Stimulated activated CD8-positive, alpha-beta memory T cell treated with anti-CD3 and anti-CD28 coated beads, Interleukin-4, amount 100 ng/mL, for 4 hours (primary cell): Measurements from ENCODE around the gene GSK3B.
"Not testable (repeated sequence)": the region's sequence is repeated elsewhere in the genome, so short reads cannot be mapped to it uniquely, and the experiment has no call there.

ENCODE experiments used
- DNase-seq, 2 donors: peaks; one replicate each; pipeline ENCODE4 v3.0.0-alpha.2; 2020; ENCODE audit warnings: low read depth in 2 of 2, low spot score in 1 of 2

GSK3B gene

DNA sequence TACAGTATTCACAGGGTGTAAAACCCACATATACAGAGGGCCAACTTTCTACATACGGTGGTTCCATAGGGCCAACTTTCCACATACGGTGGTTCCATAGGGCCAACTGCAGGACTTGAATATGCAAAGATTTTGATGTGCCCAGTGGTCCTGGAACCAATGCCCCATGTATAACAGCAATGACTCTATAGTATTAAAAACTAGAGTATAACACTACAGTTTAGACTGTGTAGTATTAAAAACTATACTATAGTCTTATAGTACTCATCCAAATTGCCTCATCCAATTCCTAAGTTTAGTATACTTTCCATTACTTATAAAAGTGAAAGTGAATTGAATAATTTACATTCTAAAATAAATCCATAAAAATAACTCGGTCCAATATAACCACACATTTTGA lies 75.9 kb downstream of the GSK3B start:
- DNase-seq = no peak

DNA sequence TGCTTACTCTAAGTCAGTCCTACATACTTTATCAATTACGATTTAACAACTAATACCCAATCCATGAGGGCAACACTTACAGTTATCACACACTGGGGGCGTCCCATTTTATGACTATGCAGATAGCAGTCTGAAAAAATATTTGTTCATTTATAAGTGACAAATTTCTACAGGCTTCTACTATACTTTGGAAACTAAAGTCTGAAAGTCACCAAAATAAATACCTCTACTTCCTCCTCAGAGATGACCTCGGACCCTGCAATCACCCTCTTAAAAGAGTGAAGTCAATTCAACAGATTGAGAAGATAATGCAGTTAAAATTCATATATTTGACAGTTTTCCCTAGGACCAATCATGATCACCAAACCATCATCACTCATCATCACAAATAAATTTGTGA lies 76.6 kb downstream of the GSK3B start:
- DNase-seq = no peak

DNA sequence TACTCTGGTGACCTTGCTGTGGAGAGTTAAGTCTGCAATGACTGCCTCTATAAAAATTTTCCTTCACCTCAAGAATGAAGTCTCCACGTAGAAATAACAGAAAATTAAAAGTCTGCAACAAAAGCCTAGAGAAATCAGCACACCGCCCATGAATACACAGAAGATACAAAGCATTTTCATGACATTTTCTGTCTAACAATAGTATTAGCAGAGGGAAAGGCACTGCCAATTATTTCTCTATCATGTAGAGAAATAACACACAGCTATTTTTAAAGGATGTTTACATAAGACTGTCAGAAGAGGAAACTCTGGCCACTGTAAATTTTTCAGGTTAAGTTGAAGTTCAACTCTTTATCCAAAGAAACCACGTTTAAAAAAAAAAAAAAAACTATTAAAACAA lies 80.8 kb downstream of the GSK3B start:
- no peak for DNase-seq

DNA sequence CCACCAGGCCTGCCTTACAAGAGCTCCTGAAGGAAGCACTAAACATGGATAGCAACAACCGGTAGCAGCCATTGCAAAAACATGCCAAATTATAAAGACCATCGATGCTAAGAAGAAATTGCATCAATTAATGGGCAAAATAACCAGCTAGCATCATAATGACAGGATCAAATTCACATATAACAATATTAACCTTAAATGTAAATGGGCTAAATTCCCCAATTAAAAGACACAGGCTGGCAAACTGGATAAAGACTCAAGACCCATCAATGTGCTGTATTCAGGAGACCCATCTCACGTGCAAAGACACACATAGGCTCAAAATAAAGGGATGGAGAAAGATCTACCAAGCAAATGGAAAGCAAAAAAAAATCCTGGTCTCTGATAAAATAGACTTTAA lies 88.5 kb downstream of the GSK3B start:
- not testable (repeated sequence) for DNase-seq

DNA sequence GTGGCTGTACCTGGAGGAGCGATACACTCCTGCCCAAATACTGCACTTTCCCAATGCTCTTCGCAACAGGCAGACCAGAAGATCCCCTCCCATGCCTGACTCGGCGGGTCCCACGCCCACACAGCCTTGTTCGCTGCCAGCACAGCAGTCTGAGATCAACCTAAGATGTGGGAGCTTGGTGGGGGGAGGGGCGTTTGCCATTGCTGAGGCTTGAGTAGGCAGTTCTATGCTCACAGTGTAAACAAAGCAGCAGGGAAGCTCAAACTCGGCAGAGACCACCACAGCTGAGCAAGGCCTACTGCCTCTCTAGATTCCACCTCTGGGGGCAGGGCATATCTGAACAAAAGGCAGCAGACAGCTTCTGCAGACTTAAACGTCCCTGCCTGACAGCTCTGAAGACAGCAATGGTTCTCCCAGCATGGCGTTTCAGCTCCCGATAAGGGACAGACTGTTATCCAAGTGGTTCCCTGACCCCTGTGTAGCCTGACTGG lies 90.2 kb downstream of the GSK3B start:
- peak in 1 of 2 donors; percentile 4 for DNase-seq

DNA sequence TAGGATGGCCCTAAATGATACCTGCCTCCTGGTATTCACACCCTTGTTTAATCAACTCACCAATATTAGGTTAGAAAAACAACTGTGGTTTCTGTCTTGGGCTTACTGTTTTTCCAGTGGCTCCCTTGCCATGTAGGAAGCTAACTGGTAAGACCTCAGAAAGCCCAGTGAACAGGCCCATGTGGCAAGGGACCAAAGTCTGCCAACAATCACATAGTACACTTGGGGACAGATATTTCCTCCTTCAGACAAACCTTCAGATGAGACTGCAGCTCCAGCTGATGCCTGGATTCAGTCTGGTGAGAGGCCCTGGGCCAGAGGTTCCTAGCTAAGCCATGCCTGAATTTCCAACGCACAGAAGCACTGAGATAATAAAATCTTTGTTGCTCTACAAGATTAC lies 96.1 kb downstream of the GSK3B start:
- no peak for DNase-seq

DNA sequence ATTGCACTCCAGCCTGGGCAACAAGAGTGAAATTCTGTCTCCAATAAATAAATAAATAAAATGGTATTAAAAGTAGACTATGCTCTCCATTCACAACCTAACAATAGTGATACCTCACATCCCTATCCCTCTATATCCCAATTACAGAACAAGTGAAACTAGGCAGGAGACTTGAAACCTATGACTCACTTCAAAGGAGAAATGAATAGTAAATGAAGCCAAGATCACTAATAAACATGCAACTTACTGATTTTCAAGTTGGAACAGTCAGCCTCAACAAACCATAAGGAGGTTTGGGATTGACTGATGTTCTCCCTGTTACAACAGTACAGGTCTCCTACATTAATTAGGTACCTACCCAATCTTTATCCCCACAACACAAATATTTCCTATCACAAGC lies 103.4 kb downstream of the GSK3B start:
- DNase-seq = no peak

DNA sequence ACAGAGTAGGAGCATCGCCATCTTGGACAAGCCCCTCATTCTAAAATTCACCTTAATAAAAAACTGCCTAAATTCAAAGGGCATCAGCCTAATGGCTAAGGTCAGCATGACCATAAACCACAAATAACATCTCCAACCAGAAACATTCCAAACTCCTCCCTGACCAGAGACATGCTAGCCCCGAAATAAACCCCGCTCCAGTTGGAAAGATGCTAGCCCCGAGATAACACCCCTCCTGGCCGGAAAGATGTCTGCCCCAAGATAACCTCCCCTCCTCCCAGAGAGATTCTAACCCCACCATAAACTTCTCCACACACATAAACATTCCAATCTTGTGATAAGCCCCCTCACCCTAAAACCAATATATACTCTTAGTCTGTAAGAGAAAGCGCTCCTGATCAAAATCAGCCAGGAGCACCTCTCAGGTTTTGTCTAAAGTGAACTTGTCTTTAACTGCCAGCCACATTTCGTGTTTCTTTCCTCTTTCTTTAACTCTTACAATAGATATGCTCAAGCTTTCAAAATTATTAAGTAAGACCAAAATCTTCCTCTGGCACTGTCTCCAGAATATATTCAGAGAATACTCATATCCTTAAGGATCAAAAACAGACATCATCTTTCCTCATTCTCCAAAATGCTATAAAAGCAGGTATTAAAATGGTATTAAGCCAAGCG lies 104.1 kb downstream of the GSK3B start:
- no peak for DNase-seq

DNA sequence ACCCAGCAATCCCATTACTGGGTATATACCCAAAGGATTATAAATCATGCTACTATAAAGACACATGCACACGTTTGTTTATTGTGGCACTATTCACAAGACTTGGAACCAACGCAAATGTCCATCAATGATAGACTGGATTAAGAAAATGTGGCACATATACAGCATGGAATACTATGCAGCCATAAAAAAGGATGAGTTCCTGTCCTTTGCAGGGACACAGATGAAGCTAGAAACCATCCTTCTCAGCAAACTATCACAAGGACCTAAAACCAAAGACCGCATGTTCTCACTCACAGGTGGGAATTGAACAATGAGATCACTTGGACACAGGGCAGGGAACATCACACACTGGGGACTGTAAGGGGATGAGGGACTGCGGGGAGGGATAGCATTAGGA lies 107.4 kb downstream of the GSK3B start:
- not testable (repeated sequence) for DNase-seq

DNA sequence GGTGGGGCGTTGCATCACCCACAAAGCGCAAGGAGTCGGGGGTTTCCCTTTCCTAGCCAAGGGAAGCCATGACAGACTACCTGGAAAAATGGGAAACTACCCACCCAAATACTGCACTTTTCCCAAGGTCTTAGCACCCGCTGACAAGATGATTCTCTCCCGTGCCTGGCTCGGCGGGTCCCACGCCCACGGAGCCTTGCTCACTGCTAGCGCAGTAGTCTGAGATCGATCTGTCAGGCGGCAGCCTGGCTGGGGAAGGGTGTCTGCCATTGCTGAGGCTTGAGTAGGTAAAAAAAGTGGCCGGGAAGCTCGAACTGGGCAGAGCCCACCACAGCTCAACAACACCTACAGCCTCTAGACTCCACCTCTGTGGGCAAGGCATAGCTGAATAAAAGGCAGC lies 112.9 kb downstream of the GSK3B start:
- no peak for DNase-seq

DNA sequence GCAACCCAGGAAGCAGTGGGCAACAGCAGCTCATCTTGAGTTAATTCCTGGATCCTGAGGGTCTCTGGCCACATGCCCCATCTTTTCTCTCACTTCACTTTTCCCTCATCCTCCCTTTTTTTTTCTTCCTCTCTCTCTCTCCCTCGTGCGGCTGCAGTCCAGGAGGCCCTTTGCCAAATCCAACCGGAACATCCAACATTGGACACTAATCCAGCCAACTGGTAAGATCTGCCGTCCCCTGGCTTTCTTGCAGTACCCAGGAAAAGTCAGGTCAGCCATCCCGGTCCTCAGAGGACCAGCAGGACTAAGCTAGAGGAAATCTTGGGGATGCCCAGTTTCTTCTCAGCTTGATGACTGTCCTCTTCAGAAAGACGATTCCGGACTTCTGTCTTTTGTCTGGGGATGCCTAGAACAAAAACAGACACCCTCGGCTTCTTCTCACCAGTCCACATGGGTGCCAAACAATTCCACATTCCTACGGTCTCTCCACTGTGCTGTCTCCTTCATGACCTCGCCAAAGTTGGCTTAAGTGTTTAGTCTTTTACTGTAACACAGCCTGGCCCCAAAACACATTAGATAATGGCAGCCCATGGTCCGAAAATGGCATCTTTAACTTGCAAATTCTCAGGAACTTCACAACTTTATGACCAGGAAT lies 115.6 kb downstream of the GSK3B start:
- no peak for DNase-seq

DNA sequence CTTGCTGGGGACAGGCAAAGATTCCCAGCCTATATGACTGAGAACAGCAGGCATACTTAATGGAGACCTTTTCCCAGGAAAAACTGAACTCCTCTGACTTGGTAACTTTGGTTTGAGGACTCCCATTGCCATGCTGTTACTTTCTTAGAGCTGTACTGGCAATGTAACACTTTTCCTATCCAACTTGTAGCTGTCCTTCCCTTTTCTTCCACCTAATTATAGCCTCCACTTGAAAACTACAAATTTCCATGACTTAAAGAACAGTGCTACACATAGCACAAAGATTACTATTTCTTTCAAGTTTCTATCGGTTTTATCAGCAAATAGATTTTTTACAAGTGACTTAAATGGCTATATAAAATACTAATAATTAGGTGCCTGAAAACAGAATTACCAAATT lies 116.9 kb downstream of the GSK3B start:
- no peak for DNase-seq

DNA sequence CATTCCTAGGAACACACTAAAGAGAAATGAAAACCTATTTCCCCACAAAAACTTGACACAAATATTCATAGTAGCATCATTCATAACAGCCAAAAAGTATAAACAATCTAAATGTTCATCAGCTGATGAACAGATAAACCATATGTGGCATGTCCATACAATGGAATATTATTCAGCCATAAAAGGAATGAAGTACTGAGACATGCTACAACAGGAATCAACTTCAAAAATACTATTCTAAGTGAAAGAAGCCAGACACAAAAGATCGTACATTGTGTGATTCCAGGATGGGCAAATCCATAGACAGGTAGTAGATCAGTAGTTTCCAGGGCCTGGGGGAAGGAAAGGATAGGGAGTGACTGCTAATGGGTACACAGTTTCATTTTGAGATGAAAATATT lies 118.0 kb downstream of the GSK3B start:
- no peak for DNase-seq

DNA sequence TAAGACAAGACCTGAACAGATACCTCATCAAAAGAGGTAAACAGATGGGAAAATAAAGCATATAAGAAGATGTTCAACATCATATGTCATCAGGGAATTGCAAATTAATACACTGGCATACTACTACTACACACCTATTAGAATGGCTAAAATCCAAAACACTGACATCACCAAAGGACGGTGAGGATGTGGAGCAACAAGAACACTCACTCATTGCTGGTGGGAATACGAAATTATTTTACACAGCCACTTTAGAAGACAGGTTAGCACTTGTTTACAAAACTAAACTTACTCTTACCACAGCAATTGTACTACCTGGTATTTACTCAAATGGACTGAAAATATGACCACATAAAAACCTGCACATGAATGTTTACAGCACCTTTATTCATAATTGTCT lies 119.6 kb downstream of the GSK3B start:
- DNase-seq = no peak

DNA sequence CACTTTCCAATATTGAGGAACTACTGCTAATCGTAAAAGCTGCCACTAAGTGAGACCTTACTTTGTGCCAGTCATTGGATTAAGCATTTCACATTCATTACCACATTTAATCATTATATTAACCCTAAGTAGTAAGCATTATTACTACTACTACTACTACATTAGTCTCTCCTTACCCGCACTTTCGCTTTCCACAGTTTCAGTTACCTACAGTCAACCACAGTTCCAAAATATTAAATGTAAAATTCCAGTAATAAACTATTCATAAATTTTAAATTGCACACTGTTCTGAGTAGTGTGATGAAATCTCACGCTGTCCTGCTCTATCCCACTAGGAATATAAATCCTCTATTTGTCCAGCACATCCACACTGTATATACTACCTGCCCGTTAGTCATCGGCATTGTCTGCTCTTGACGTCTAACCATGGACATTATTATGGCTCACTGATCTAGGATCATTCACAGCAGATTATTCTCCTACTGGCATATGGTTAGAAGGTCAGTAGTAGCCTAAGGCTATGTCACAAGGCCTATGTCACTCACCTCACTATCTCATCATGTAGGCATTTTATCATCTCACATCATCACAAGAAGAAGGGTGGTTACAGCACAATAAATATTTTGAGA lies 121.1 kb downstream of the GSK3B start:
- DNase-seq = no peak

DNA sequence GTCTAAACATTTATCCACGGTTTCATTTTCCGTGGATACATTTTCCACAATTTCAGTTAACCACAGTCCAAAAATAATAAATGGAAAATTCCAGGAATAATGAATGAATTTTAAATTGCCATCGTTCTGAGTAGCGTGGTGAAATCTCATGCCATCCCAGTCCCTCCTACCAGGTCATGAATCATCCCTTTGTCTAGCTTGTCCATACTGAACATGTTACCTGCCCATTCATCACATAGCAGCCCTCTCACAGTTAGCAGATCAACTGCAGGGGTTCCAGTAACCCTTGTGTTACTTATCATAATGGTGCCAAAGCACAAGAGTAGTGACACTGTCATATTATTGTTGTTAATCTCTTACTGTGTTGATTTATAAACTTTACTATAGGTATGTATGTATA lies 124.5 kb downstream of the GSK3B start:
- DNase-seq = no peak

DNA sequence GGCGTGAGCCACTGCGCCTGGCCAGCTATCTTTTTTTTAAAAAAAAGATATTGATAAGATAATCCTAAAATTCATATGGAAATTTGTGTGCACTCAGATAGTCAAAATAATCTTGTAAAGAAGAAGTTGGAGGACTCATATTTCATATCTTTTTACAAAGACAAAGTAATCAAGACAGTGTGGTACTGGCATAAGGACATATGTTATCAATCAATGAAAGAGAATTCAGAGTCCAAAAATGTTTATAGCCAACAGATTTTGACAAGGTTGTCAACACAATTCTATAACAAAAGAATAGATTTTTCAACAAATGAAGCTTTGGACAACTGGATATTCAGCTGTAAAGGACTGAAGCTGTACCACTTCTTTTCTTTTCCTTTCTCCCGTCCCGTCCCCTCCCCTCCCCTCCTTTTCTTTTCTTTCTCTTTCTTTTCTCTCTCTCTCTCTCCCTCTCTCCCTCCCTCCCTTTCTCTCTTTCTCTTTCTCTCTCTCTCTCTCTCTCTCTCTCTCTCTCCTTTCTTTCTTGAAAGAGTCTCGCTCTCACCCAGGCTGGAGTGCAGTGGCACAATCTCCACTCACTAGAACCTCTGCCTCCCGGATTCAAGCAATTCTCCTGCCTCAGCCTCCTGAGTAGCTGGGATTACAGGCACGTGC lies 126.8 kb downstream of the GSK3B start:
- DNase-seq = no peak

DNA sequence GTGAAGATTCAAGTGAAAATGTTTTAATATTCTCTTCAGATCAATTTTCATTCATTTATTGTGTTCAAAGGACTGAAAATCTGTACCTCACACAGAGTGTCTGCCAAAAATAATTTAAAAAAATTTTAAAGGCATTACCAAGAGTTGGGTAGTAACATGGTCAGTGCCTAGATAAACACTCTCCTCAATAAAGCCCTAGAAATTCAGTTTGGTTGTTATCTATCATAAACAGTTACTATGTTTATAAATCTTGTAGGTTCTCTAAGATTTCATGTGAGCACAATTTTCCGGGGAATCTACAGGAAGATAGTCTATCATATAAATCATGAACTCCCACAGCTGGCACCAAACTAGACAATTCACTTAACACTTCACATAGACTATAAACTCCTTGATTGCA lies 128.6 kb downstream of the GSK3B start:
- no peak for DNase-seq

DNA sequence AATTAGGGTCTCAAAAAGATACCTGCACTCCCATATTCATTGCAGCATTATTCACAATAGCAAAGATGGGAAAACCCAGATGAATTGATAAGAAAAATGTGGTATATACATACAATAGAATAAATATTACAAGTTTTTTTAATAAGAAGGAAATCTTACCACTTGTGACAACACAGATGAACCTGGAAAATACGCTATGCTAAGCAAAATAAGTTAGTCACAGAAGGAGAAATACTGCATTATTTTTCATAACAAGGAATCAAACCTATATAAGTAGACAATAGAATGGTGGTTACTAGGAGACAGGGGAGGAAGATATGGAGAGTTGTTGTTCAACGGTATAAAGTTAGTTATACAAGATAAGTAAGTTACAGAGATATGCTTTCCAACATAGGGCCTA lies 130.0 kb downstream of the GSK3B start:
- DNase-seq = no peak

DNA sequence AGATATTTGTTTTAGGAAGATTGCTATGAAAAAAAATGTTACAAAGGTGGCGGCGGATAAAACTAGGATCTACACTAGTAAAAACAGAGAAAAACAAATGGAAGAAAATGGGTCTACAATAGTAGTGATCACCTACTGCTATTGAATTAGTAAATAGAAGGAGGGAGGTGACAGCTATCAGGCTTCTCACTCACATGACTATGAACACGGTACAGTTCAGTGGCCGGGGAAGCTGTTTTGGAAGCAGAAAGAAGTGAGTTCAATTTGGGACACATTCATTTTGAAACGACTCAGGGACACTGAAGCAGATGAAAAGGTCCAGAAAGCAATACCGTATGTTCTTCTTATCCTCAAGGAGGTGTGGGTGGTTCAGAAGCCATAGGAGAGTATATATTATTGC lies 138.3 kb downstream of the GSK3B start:
- DNase-seq = no peak

DNA sequence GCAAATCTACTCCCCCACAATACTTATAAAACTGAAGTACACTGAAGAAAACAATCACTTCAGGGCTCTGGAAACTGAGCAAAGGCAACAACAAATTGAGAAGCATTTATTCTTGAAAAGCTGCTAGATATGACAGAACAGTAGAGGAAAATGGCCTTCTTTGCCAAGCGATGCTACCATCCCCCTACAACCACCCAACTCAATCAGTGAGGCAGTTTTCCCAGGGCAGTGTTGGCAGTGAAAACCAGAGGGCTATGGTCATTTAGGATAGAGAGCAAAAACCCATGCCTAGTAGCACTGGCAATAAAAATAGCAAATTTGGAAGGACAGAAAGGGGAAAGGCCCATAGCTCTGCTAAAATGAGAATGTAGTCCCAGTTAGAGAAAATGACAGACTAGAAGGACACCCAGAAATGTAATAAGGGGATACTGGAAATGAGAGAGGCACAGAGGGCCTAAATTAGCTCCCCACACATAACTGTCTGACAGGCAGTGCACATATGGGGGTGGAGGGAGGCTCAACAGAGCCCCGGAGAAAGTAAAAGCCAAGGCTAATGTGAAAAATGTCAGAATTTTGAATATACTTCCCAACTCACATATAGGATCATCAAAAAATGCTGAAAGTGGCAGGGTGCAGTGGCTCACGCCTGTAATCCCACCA lies 143.5 kb downstream of the GSK3B start:
- no peak for DNase-seq

DNA sequence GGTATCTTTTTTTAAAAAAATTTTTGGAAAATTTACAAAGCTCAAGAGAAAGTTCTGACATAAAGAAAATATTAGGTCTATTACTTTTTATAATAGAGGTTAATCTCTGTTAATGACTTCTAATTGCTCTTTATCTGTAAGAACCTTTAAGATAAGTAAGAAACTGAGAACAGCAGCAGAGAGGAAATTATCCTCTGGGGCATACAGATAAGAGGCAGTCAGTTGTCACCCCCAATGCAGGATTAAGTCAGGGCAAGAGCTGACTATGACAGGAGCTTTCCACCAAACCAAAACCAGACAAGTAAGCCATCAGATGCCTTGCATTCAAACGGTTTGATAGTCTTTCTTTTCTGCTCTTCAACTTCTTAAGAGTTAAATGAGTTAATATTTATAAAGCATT lies 149.0 kb downstream of the GSK3B start:
- DNase-seq = no peak
